NAMALWA (cell line): ENCODE results near the gene NPDC1.

Source experiments
- DNase-seq: peaks from one replicate; pipeline ENCODE4 v3.0.0-alpha.2; 2015; ENCODE audit warnings: low spot score

NPDC1 gene

DNA sequence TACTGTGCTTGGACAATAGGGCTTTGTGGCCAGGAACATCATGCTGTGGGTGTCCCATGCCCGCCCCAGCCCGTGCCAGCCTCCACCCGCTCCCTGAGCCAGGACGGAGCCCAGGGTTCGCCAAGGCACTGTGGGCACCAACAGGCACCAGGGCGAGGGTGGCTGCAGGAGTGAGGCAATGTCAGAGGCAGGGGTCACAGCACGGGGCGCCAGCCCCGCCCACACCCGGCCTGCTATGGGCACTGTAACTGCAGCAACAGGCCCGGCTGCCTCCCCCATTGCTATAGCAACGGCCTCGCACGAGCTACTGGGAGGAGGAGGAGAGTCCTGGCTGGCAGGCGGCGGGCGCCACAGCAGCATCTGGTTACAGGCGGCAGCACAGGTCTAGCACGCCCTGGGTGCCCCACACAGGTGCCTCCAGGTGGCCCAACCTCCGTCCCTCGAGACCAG is 20.4 kb downstream of the NPDC1 start:
- DNase-seq = peak; percentile 42

DNA sequence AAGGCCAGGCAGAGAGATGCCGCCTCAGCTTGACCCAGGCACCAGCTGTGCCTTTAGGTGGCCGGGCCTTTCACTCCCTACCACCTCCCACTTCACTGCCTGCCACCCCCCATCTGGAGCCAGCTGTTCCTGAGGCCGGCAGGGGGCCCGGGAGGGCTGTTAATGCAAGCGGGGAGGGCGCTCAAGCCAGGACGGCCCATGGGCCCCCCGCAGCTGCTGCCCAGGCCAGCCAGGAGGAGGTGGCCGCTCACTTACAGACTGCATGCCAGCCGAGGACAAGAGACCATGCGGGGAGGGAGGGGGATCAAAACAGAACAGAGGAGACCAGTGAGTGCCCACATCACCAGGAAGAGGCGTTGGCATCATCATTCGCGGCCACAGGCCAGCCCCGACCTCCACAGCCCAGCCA is 22.4 kb downstream of the NPDC1 start:
- DNase-seq = no peak

DNA sequence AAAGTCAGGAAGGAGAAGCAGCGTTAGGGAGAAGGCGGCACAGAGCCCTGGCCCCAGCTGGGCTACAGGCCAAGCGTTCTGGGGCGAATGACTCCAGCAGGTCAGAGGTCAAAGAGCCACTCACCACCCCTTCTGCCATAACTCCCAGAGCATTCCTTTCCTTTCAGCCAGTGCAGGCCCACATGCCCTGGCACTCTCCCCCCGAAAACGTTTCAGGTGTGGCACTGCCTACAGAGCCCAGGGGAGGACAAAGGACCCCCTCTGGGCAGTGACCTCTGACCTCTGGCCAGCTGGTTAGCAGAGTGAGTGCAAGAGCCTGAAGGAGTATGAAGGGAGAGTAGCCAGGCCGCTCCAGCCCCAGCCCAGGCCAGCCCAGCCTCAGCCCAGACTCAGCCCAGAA is 22.8 kb downstream of the NPDC1 start:
- DNase-seq = no peak

DNA sequence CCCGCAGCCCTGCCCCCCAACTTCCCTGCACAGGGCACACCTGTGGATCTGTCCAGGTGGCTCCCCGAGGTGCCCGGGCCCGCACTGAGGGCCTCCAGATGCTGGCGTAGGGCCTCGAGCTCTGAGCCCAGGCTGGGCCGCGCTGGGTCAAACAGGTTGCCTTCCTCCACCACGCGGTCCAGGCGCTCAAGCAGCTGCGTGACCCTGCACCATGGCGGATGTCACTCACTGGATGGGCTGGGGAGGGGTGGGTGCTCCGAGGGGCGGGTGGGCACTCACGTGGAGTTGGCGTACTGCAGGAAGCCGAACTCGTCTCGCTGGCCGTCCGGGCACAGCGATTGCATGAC is 23.3 kb downstream of the NPDC1 start:
- DNase-seq = no peak

GRCh38 chr9:137021979-137022661 is 23.9 kb downstream of the NPDC1 start:
- DNase-seq = peak; percentile 85

- no peak for DNase-seq
Measured at GRCh38 chr9:137021568-137021978, 24.4 kb downstream of the NPDC1 start.

- DNase-seq = no peak
Measured at GRCh38 chr9:137020771-137021567, 25.0 kb downstream of the NPDC1 start.

GRCh38 chr9:137019891-137020683 is 25.9 kb downstream of the NPDC1 start:
- DNase-seq = no peak

GRCh38 chr9:137018761-137019559 is 27.0 kb downstream of the NPDC1 start:
- no peak for DNase-seq

DNA sequence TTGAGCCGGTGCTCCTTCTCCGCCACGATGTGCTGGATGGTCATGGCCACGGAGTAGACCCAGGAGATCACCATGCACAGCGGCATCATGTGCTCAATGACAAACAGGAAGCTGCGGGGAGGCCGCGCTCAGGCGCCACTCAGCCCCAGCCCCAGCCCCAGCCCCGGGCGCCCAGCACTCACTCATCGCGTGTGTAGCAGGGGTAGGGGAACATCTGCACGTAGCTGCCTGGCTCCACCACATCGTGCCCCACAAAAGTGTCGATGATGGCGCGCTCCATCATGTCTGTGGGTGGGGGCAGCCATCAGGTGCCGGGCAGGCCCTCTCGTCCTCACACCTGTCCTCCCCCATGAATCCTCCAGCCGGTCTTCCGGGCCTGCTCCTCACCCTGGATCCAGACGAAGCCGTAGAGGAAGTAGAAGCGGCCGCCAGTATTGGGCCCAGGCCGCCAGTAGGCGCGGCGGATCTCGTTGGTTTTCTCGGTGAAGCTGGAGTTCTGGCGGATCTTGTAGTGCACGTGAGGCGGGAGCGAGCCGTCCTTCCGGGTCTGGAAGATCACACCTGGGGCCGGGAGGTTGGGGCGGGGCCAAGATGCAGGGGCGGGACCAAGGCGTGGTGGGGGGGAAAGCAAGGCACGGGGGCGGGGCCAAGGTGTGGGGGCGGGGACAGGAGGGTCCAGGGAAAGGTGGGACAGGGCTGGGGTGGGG is 28.0 kb downstream of the NPDC1 start:
- DNase-seq = no peak

DNA sequence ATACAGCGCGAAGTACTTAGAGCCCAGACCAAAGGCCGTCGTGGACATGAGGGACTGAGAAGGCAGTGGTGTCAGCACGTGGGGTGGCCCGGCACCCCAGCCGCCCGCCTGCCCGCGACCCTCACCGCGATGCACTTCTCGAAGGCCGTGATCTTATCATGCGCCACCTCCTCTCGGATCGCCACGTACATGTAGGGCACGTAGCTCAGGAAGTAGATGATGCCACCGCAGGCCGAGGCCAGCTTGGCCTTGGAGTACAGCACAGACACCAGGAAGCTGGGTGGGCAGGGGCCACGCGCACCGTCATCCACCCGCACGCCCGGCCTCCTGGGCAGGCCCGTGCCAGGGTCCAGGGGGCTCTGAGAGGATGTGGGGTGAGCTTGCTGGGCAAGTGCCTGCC is 28.9 kb downstream of the NPDC1 start:
- DNase-seq = no peak

DNA sequence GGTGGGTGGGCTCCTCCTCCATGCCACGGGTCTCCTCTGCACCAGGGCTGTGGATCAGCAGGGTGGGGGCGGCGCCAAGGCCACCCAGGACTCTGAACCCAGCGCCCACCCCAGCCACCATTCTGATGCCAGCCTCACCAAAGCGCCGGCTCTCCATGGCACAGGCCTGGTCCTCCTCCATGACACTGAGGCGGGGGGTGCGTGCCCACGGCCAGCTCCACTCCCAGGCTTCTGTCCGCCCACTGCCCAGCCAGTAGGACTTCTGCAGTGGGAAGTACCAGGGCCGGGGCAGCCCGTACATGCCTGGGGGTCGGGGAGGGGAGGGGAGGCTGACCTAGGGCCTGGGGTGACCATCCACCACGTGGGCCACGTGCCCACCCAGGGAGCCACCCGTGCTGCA is 29.5 kb downstream of the NPDC1 start:
- DNase-seq = no peak

GRCh38 chr9:137015976-137016375 is 30.0 kb downstream of the NPDC1 start:
- no peak for DNase-seq

DNA sequence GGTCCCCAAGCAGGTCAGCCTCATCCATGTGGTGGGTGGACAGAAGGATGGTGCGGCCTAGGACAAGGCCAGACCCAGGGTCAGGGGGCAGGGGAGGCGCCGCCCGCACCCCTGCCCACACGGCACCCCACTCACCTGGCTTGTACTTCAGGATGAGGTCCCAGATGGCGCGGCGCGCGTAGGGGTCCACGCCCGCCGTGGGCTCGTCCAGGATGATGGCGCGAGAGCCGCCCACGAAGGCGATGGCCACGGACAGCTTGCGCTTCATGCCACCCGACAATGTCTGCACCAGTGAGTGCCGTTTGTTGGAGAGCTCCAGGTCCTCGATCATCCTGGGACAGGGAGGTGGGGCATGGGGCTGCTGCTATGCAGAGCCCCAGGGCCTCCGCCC is 30.4 kb downstream of the NPDC1 start:
- DNase-seq = no peak

- DNase-seq = no peak
Measured at GRCh38 chr9:137014776-137015539, 31.0 kb downstream of the NPDC1 start.

- no peak for DNase-seq
Measured at GRCh38 chr9:137014166-137014565, 31.8 kb downstream of the NPDC1 start.

DNA sequence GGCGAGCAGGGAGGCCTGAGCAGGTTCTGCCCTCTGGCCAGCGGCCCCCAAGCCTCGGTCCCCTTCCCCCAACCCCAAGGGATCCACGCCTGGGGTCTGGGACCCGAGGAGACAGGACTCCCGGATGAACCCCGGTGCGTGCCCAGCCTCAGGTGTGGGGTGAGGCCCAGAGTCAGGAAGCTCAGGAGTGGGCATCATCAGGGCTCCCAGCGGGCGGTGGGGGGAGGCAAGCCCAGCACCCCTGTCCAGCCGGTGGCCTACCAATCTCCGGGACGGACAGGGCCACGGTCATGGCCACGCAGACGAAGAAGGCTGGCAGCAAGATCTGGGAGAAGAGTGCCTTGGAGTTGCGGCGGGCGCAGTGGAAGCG is 32.4 kb downstream of the NPDC1 start:
- no peak for DNase-seq

DNA sequence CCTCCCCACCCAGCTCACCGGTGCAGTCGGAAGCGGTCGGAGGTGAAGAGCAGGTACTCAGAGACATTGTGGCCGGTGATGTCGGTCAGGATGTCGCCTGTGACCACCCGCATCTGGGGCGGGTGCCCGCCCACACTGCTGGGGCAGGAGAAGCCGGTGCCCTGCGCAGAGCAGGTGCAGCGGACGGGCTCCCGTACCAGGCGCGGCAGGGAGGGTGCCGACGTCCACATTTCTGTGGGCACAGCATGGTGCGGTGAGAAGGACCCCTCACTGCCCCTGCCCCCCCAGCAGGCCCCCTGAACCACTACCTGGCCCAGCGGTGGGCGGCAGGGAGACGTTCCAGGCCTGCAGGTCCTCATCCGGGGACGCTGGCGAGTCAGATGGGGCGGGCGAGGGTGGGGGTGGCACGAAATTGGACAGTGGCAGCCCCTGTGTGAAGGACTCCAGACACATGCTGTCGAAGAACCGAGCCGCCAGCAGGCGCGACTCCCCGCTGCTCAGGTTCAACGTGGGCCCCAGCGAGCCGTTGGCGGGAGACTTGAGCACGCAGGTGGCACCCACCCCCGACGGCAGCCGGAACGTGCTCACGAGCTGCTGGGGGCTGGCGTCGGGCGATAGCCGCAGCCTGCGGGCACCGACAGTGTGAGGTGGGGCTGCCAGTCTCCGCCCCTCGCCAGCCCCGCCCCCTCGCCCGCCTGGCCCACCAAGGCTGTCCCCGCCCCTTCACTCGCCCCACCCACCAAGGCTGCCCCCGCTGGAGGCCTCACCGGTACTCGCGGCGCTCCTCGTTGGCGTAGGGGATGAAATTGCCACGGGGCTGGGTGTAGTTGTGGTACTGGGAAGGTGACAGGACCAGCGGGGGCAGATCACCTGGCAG is 33.0 kb downstream of the NPDC1 start:
- no peak for DNase-seq

- DNase-seq = no peak
Measured at GRCh38 chr9:137011907-137012675, 33.9 kb downstream of the NPDC1 start.
